MM.1S (cell line): ENCODE measurements around the gene FCRL6.

Experiments
- DNase-seq: peaks from one replicate; pipeline ENCODE4 v3.0.0-alpha.2; 2015
- H2AFZ ChIP-seq: fragments of 300-600 bp; sonication (generic); 2 replicates; pipeline ENCODE4 v1.6.0; 2016; ENCODE audit warnings: antibody characterized with exemption, low read length
- H3F3A ChIP-seq: fragments of 300-600 bp; sonication (generic); 2 replicates; pipeline ENCODE4 v1.6.1; 2016; ENCODE audit warnings: mild to moderate bottlenecking, antibody characterized with exemption, low read length, moderate library complexity, mixed read lengths; ENCODE audit not compliant: insufficient read depth
- H3K27ac ChIP-seq: fragments of 300-600 bp; sonication (generic); 2 replicates; pipeline ENCODE4 v1.5.1; 2016; ENCODE audit warnings: mild to moderate bottlenecking, low read length
- H3K27me3 ChIP-seq: fragments of 300-600 bp; sonication (generic); replicated peaks from 2 replicates; pipeline ENCODE4 v1.6.0; 2016; ENCODE audit warnings: low read length; ENCODE audit not compliant: insufficient read depth
- H3K36me3 ChIP-seq: fragments of 300-600 bp; sonication (generic); replicated peaks from 2 replicates; pipeline ENCODE4 v1.6.1; 2016; ENCODE audit warnings: mild to moderate bottlenecking, low read length, mixed read lengths; ENCODE audit not compliant: insufficient read depth
- H3K4me1 ChIP-seq: fragments of 300-600 bp; sonication (generic); 2 replicates; pipeline ENCODE4 v1.6.1; 2016; ENCODE audit warnings: low read length, mixed read lengths
- H3K4me2 ChIP-seq: fragments of 300-600 bp; sonication (generic); 2 replicates; pipeline ENCODE4 v1.6.0; 2016; ENCODE audit warnings: low read depth, low read length
- H3K4me3 ChIP-seq: fragments of 300-600 bp; sonication (generic); 2 replicates; pipeline ENCODE4 v1.5.1; 2016; ENCODE audit warnings: low read length, mixed read lengths
- H3K79me2 ChIP-seq: fragments of 300-600 bp; sonication (generic); 2 replicates; pipeline ENCODE4 v1.6.1; 2016; ENCODE audit warnings: mixed run types, low read length, mixed read lengths
- H3K9ac ChIP-seq: fragments of 300-600 bp; sonication (generic); 2 replicates; pipeline ENCODE4 v1.6.1; 2016; ENCODE audit warnings: low read length, mixed read lengths
- H3K9me2 ChIP-seq: fragments of 300-600 bp; sonication (generic); replicated peaks from 2 replicates; pipeline ENCODE4 v1.6.1; 2016; ENCODE audit warnings: mild to moderate bottlenecking, low read length, mixed read lengths; ENCODE audit not compliant: insufficient read depth
- H3K9me3 ChIP-seq: fragments of 300-600 bp; sonication (generic); replicated peaks from 2 replicates; pipeline ENCODE4 v1.6.1; 2016; ENCODE audit warnings: mild to moderate bottlenecking, low read length, mixed read lengths; ENCODE audit not compliant: insufficient read depth
- H4K20me1 ChIP-seq: fragments of 300-600 bp; sonication (generic); 2 replicates; pipeline ENCODE4 v1.6.1; 2016; ENCODE audit warnings: mild to moderate bottlenecking, low read length, moderate library complexity, mixed read lengths; ENCODE audit not compliant: insufficient read depth
- CTCF ChIP-seq: fragments of 300-600 bp; sonication (generic); IDR thresholded peaks from 2 replicates; pipeline ENCODE4 v1.5.1; 2016; ENCODE audit warnings: antibody characterized with exemption, low read length, mixed read lengths
- EZH2 ChIP-seq: fragments of 300-600 bp; sonication (generic); optimal IDR thresholded peaks from 2 replicates; pipeline ENCODE3; 2017; ENCODE audit warnings: low read depth, mild to moderate bottlenecking, antibody characterized with exemption, low read length, mixed read lengths
- EZH2phosphoT487 ChIP-seq: fragments of 300-600 bp; sonication (generic); IDR thresholded peaks from 2 replicates; pipeline ENCODE4 v1.6.1; 2018; ENCODE audit warnings: antibody characterized with exemption, low read length

The FCRL6 gene

DNA sequence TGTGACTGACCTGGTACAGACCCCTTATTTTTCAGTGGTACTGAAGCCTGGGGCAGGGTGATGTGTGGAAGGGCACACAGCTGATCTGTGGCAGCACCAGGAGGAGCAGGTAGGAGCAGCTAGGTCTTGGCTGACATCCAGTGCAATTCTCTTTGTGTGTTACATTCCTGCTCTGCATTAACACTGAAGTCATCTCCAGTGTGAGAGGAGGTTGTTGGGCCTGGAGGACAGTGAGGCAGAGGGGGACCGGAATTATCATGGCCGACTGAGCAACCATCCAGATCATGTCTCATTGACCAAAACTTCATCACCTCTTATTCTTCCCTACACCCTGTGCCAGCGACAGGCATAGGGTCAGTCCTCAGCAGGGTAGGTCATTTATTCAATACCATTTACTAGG lies 26.0 kb downstream of the FCRL6 start:
- H3K9ac ChIP-seq, result no peak overlapping the region
- H3K4me1 ChIP-seq, result peaks cover 20% of the 10 kb centered on the region
- H2AFZ ChIP-seq, result no peak overlapping the region
- no peak for TF ChIP-seq CTCF
- no peak for DNase-seq
- H3K79me2 ChIP-seq, result no peaks in the 10 kb centered on the region
- H3K27me3 ChIP-seq, result no peaks in the 10 kb centered on the region
- no peak overlapping the region for H3K4me2 ChIP-seq
- H3K27ac ChIP-seq, result no peak overlapping the region
- no peaks in the 10 kb centered on the region for H3K36me3 ChIP-seq
- peaks cover 5% of the 10 kb centered on the region; the same call in 1 of the 2 replicates for H3F3A ChIP-seq
- H3K9me3 ChIP-seq, result no peaks in the 10 kb centered on the region
- H4K20me1 ChIP-seq, result no peaks in the 10 kb centered on the region
- H3K9me2 ChIP-seq, result no peaks in the 10 kb centered on the region
- no peak overlapping the region for H3K4me3 ChIP-seq

DNA sequence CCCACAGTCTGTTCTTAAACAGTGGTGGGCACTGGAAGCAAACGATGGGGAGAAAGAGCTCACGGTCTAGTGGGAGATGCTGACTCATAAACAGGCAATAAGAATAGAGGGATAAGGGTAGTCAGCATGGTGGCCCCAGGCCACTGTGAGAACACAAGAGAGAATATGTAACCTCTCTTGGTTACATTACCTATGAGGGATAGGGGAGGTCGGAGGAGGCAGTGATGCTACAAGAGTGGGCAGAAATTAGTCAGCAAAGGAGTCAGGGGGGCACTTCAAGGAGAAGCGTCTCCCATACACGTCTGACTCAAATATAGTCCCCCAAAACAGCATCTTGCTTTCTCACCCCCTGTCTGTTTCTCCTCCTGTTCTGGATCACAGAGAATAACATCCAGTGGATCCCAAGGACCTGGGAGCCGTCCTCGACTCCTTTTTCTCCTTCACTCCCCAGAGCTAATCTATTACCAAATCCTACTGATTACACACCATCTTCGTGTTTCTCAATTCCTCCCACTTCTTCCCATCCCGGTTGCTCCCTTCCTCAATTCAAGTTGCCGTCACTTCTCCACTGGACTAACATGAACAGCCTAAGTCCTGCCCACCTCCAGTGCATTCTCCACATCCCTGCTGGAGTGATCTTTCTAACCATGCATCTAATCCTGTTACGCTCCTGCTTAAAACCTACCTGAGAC lies 26.6 kb downstream of the FCRL6 start:
- 0 out of 2 replicates have a peak overlapping the region, but pooled peaks have one; percentile 4 for H2AFZ ChIP-seq
- H3K4me2 ChIP-seq, result no peak overlapping the region
- H3K9me2 ChIP-seq, result no peaks in the 10 kb centered on the region
- peaks cover 20% of the 10 kb centered on the region for H3K4me1 ChIP-seq
- no peaks in the 10 kb centered on the region for H3K9me3 ChIP-seq
- H3K9ac ChIP-seq, result no peak overlapping the region
- H3K36me3 ChIP-seq, result no peaks in the 10 kb centered on the region
- no peaks in the 10 kb centered on the region for H3K27me3 ChIP-seq
- H4K20me1 ChIP-seq, result no peaks in the 10 kb centered on the region
- DNase-seq, result no peak
- TF ChIP-seq EZH2 (no peak), EZH2phosphoT487 (no peak), CTCF (no peak)
- H3K79me2 ChIP-seq, result no peaks in the 10 kb centered on the region
- peaks cover 5% of the 10 kb centered on the region; the same call in 1 of the 2 replicates for H3F3A ChIP-seq
- H3K4me3 ChIP-seq, result no peak overlapping the region
- no peak overlapping the region for H3K27ac ChIP-seq

DNA sequence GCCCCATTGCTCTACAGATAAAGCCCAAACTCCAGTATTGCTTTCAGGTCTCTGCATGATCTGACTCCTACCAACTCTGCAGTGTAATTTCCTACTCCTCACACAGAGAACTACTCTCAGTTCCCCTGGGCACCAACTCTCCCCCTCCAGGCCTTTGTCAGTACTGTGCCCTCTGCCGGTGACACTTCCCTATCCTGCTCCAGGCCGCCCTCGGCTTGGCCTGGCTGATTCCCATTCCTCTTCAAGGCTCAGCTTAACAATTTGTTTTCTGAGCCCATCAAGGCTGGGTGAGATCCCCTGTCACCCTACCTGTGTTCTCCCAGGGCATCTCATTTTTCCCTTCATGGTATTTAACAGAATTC lies 27.1 kb downstream of the FCRL6 start:
- peak; percentile 73 for DNase-seq
- no peak overlapping the region for H3K4me2 ChIP-seq
- H3K27ac ChIP-seq, result no peak overlapping the region
- no peaks in the 10 kb centered on the region for H3K9me3 ChIP-seq
- no peaks in the 10 kb centered on the region for H3K9me2 ChIP-seq
- H3K4me3 ChIP-seq, result no peak overlapping the region
- peaks cover 20% of the 10 kb centered on the region for H3K4me1 ChIP-seq
- TF ChIP-seq EZH2 (no peak), EZH2phosphoT487 (no peak), CTCF (peak; percentile 88)
- H3K79me2 ChIP-seq, result no peaks in the 10 kb centered on the region
- H3K9ac ChIP-seq, result no peak overlapping the region
- no peaks in the 10 kb centered on the region for H3K27me3 ChIP-seq
- 0 out of 2 replicates have a peak overlapping the region, but pooled peaks have one; percentile 4 for H2AFZ ChIP-seq
- H3F3A ChIP-seq, result peaks cover 5% of the 10 kb centered on the region; the same call in 1 of the 2 replicates
- H4K20me1 ChIP-seq, result no peaks in the 10 kb centered on the region
- H3K36me3 ChIP-seq, result no peaks in the 10 kb centered on the region
